SKM-1 treated with dmso at 0.1 percent for 144 hours (cell line): ENCODE data around the gene MRPL3.
"Not testable (repeated sequence)": the region's sequence is repeated elsewhere in the genome, so short reads cannot be mapped to it uniquely, and the experiment has no call there.

Source experiments
- DNase-seq: peaks from one replicate; lab custom pipeline; 2025; ENCODE audit not compliant: unreplicated experiment; lab: John Stamatoyannopoulos, UW

MRPL3 gene

GRCh38 chr3:131501949-131502348 lies 822 bp downstream of the MRPL3 start:
- DNase-seq, result peak; percentile 26

DNA sequence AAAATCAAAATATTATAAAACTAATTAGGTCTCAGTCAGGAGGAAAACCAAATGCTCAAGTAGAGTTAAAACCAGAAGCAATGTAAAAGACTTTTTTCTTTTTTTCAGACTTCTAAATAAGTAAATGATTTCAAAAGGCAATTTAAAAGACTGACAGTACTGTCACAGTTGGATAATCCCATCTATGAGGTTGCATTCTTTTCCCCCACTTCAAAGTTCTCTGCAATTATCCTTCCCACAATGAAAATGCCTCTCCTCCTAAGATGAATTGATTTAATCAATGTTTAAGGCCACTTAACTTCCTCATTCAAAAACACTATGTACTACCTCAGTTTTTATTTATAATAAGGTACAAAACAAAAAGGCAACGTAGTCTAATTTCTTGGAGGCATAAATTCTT lies 8.1 kb downstream of the MRPL3 start:
- no peak for DNase-seq

- DNase-seq, result no peak
Observed at GRCh38 chr3:131491775-131492174, 11.0 kb downstream of the MRPL3 start.

DNA sequence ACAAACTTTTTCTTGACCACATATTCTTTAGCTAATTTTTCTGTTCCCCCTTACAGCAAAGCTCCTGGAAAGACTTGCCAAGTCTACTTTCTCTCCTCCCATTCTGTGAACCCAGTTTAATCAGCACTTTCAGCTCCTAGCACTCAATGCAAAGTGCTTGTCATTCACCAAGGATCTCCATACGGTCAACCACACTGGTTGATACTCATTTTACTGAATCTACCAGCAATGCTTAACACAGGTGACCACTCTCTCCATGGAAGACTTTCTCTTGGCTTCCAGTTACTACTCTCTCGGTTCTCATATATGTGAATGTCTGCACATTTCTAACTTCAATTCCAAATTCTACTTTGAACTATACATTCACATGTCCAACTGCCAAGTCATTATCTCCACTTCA lies 11.7 kb downstream of the MRPL3 start:
- DNase-seq, result no peak

DNA sequence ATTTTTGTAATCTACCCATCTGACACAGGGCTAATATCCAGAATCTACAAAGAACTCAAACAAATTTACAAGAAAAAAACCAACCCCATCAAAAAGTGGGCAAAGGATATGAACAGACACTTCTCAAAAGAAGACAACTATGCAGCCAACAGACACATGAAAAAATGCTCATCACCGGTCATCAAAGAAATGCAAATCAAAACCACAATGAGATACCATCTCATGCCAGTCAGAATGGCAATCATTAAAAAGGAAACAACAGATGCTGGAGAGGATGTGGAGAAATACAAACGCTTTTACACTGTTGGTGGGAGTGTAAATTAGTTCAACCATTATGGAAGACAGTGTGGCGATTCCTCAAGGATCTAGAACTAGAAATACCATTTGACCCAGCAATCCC lies 16.2 kb downstream of the MRPL3 start:
- DNase-seq, result not testable (repeated sequence)

- no peak for DNase-seq
Observed at GRCh38 chr3:131485119-131485518, 17.7 kb downstream of the MRPL3 start.

DNA sequence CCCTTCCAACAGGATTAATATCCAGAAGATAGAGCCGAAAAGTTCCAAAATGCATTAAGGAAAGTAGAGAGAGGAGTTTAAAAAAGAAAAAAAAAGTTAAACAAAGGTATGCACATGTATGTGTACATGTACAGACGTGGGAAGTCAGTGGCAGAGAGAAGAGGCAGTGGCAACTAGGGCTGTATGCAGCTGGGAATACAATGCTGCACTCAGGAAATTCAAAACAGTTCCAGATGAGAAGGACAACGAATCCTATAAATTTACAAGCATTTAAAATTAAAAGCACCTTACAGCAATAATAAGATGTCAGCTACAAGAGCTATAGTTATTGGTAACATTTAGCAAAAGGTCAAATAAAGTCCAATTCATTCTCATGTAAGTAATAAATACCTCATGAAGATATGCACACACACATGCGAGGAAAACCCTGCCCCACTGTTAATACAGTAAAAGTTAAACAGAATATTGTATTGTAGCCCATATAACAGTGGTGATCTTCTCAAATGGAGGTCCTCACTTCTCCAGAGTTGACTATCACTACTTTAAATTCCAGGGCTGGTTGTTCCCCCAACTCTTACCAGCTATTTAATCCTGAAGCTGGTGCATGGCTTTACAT lies 18.2 kb downstream of the MRPL3 start:
- no peak for DNase-seq

GRCh38 chr3:131480116-131480515 lies 22.7 kb downstream of the MRPL3 start:
- no peak for DNase-seq

DNA sequence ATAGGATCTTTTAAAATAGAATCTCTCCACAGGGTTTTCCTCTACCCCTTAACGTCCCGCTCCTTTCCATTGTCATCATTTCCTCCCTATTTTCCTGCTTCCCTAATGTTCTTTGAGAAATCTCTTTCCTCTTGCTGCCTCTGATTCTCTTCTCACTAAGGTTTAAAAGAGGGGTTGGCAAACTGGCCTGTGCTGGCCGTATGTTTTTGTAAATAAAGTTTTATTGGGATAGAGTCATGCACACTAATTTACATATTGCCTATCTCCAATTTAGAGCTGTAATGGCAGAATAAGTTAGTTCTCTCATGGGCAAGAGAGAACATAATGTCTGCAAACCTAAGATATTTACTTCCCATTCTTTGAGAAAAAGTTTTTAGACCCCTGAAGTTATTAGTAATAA lies 25.0 kb downstream of the MRPL3 start:
- no peak for DNase-seq

- no peak for DNase-seq
Observed at GRCh38 chr3:131474115-131474514, 28.7 kb downstream of the MRPL3 start.

DNA sequence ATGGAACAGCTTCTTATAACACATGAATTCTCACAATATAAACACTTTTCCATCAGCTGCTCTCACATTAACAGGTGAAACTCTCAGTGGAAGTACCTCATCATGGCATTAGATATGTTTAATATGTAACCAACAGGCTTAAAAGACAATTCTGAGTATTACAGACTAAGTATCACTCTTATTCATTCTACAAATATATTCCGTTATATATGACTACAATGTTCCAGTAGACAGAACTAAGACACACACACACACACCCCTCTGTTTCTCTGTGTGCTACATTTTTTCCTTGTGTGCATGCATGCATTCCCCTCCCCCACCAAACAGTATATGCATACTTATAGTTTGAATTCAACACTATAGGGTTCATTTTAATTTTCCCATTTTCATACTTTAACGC lies 32.4 kb downstream of the MRPL3 start:
- no peak for DNase-seq

GRCh38 chr3:131458653-131459052 lies 44.1 kb downstream of the MRPL3 start:
- DNase-seq, result no peak

DNA sequence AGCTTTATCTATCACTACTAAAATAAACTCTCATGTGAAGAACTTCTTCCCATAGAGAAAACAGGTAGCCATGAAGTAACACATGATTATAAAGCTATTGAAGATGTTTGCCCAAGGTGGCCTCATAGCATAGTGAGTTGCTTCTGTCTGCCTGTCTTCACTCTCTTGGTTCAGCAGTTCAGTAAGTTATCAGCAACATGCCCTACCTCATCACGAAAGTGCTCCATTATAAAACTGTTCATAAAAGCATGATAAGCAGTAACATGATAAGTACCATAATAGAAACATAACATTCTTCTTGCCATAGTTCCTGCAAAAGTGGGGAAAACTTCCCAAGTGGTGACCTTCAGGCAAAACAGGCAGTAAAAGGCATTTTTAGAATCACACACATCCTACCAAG lies 45.6 kb downstream of the MRPL3 start:
- DNase-seq, result no peak

- DNase-seq, result no peak
Observed at GRCh38 chr3:131454501-131454900, 48.3 kb downstream of the MRPL3 start.

DNA sequence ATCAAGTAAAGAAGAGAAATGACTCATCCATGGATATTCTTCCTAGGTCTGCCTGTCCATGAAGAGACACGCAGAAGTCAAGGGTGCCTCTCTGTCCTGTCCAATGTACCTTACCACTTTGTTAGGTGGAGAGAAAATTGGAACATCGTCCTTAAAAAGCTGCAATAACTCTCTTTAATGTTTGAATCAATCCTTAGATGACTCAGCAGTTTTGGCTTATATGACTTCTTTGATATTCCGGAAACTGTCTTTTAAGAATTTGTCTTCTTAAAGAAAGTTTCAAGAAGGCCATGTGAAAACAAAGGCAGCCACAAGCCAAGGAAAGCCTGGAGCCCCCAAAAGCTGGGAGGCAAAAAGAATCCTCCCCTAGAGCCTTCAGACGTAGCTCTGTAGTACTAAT lies 49.2 kb downstream of the MRPL3 start:
- no peak for DNase-seq

GRCh38 chr3:131447349-131447748 lies 55.4 kb downstream of the MRPL3 start:
- DNase-seq, result no peak

DNA sequence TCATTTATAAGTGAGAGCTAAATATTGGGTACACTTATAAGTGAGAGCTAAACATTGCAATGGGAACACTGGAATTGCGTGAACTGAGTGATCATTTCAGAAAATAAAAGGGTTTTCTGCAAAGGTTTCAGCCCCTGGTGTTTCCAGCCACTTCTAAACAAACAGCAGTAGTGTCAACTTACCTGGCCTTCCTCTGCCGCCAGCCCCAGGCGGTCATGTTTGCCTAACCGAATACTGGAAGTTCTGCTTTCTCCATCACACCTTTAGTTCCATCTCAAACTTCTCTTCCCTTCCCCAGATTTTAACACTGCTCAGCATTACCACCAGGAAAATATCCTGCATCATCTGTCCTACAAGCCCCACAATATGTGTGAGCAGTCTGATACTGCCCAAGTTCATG lies 58.6 kb downstream of the MRPL3 start:
- DNase-seq, result no peak

DNA sequence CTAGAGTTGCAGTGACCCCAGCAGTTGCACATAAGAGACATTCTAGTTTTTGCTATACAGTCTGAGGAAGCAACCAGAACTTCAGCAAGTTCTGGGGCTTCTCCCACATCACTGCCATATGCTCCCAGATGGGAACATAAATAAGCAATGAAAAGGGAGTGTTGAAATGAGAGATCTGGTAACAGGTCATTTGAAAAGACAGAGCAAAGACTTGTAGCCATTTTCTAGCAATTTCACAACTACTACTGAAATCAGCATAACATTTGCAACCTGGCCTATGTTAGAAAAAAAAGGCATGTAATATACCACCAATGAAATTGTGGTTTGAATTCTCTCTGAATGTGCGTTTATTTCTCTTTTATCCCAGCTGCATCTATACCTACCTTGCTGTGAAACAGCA lies 63.7 kb downstream of the MRPL3 start:
- DNase-seq, result no peak

DNA sequence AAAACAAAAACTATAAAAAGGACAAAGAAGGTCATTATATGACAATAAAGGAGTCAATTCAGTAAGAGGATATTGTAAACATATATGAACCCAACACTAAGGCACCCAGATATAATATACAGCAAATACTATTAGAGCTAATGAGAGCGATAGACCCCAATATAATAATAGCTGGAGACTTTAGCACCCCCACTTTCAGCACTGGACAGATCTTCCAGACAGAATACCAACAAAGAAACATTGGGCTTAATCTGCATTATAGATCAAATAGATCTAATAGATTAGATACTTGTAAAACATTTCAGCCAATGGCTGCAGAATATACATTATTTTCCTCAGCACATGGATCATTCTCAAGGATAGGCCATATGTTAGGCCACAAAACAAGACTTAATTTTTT lies 67.8 kb downstream of the MRPL3 start:
- no peak for DNase-seq

GRCh38 chr3:131432441-131432840 lies 70.3 kb downstream of the MRPL3 start:
- no peak for DNase-seq

- DNase-seq, result no peak
Observed at GRCh38 chr3:131431754-131432153, 71.0 kb downstream of the MRPL3 start.

GRCh38 chr3:131427226-131427625 lies 75.5 kb downstream of the MRPL3 start:
- no peak for DNase-seq

- no peak for DNase-seq
Observed at GRCh38 chr3:131421957-131422498, 80.7 kb downstream of the MRPL3 start.
